Measurements from ENCODE around the gene ZMAT5. TPM values are rescaled to one million over a fixed set of nuclear protein-coding genes. Genes with fewer than 3 reads are reported as not detected.

The ZMAT5 gene, protein sequence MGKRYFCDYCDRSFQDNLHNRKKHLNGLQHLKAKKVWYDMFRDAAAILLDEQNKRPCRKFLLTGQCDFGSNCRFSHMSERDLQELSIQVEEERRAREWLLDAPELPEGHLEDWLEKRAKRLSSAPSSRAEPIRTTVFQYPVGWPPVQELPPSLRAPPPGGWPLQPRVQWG
- 13.6 and 20.2 TPM in 2 replicates for total RNA-seq

GRCh38 chr22:29766632-29767170, at the start of gene ZMAT5:
TSS of gene ZMAT5 (minus strand) at chr22:29767007. CDS start at chr22:29748544, 18,463 bp downstream.

GRCh38 chr22:29767171-29768051, 604 bp upstream of the ZMAT5 start, which contains the start of gene UQCR10:
TSS of gene UQCR10 (plus strand) at chr22:29767369. CDS start at chr22:29767399, 30 bp downstream.

GRCh38 chr22:29719899-29720645, 46.7 kb downstream of the ZMAT5 start, which contains the start of gene CABP7:
TSS of gene CABP7 (plus strand) at chr22:29720003. CDS start at chr22:29720425, 422 bp downstream.

Small RNA genes within 50 kb of the gene (small RNA-seq; reads per million reads assigned to genes)
- not detected for gene AC004882.2 (ENCODE audit: low replicate concordance)
- gene RF00019 (ENCODE audit: low replicate concordance) = not detected

Other genes with a start within 250 kb of the ZMAT5 start
- gene THOC5, start 213.2 kb downstream of the ZMAT5 start, total RNA-seq = 79.6 and 93.0 TPM in 2 replicates
- gene NIPSNAP1, start 185.9 kb downstream of the ZMAT5 start, total RNA-seq = 39.6 and 39.9 TPM in 2 replicates
- gene NF2, start 163.4 kb downstream of the ZMAT5 start, total RNA-seq = 48.1 and 151 TPM in 2 replicates
- not detected in 2 replicates for gene CABP7, start 47.0 kb downstream of the ZMAT5 start, total RNA-seq
- gene UQCR10, start 362 bp upstream of the ZMAT5 start, total RNA-seq = 39.0 and 55.8 TPM in 2 replicates
- gene ASCC2, start 71.3 kb upstream of the ZMAT5 start, total RNA-seq = 39.2 and 44.8 TPM in 2 replicates
- 39.9 and 41.1 TPM in 2 replicates for gene MTMR3, start 116.2 kb upstream of the ZMAT5 start, total RNA-seq